Measurements from ENCODE around the gene IFT172.

The IFT172 gene

DNA sequence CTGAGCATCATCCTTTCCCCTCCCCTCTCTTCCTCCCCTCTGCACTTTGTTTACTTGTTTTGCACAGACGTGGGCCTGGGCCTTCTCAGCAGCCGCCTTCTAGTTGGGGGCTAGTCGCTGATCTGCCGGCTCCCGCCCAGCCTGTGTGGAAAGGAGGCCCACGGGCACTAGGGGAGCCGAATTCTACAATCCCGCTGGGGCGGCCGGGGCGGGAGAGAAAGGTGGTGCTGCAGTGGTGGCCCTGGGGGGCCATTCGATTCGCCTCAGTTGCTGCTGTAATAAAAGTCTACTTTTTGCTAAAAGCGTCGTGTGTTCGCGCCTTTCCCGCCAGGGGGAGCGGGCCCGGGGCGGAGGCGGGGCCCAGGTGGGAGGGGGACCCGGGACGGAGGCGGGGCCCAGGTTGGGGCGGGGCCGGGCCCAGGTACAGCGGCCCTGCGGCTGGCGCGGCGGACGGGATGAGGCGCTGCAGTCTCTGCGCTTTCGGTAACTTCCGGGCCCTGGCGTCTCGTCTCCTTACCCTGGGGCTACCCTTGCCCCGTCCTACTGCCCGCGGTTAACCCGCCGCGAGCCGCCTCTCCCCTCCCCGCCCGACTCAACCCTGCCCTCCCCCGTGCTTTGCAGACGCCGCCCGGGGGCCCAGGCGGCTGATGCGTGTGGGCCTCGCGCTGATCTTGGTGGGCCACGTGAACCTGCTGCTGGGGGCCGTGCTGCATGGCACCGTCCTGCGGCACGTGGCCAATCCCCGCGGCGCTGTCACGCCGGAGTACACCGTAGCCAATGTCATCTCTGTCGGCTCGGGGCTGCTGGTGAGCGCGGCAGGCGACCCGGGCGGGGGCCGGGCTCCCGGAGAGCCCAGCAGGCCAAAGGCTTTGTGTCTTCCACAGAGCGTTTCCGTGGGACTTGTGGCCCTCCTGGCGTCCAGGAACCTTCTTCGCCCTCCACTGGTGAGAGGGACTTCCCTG, 47.3 kb downstream of the IFT172 start, which contains the start of gene KRTCAP3:
TSS of gene KRTCAP3 (plus strand) at position 424 of the 962 bp plus-strand sequence. CDS start at position 456, 32 bp downstream.
- no peak for TF ChIP-seq CTCF (conservative IDR thresholded peaks at IDR 0.05; ENCODE audit: control insufficient read depth, insufficient read depth, low read depth, low read length)
- H3K4me3 ChIP-seq (ENCODE audit: control insufficient read depth, low read depth, low read length) = no peak within 1 kb of the TSS
- DNase-seq (ENCODE audit: low read depth) = no peak

DNA sequence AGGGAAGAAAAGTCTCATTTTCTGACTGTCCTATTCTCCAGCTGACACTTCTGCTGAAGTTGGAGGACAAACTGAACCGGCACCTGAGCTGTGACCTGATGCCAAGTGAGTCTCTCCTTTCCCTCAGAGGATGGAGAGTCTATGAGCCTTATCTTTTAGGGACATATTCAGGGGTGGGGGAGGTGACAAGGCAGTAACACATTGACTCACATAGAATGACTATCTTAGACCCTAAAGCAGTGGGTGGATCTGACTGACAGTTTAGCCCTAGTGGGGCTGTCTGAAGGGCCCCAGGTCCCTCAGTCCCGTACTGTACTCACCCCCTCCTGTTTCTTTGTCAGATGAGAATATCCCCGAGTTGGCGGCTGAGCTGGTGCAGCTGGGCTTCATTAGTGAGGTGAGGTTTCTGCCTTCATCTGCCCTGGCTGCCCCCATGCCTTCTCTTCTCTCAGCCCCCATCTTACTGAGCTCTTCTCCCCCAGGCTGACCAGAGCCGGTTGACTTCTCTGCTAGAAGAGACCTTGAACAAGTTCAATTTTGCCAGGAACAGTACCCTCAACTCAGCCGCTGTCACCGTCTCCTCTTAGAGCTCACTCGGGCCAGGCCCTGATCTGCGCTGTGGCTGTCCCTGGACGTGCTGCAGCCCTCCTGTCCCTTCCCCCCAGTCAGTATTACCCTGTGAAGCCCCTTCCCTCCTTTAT, 48.2 kb downstream of the IFT172 start:
- DNase-seq (ENCODE audit: low read depth) = no peak
- no peak overlapping the region for H3K4me3 ChIP-seq (ENCODE audit: control insufficient read depth, low read depth, low read length)

DNA sequence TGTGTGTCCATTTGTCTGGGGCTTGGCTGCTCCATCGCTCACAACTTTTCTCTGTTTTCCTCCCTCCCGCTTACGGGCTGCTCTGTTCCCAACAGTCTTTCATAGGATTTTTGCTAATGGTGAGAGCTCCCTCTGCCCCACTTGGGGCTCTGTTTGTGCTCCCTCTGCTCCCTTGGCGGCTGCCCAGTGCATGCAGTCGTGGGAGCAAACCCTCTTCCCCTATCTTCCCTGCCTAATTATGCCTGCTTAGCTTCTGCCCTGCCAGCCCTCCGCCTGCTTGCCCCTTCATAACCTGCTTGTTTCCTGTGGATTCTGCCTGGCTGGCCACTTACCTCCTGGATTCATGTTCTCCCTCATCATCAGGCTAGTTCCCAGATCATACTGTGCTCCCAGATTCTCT, 53.9 kb downstream of the IFT172 start:
- H3K4me3 ChIP-seq (ENCODE audit: control insufficient read depth, low read depth, low read length) = no peak overlapping the region
- DNase-seq (ENCODE audit: low read depth) = no peak
- no peak for TF ChIP-seq CTCF (conservative IDR thresholded peaks at IDR 0.05; ENCODE audit: control insufficient read depth, insufficient read depth, low read depth, low read length)

More for the DNA sequence above, 48.2 kb downstream of the IFT172 start:
- no peak for TF ChIP-seq CTCF (conservative IDR thresholded peaks at IDR 0.05; ENCODE audit: control insufficient read depth, insufficient read depth, low read depth, low read length)

DNA sequence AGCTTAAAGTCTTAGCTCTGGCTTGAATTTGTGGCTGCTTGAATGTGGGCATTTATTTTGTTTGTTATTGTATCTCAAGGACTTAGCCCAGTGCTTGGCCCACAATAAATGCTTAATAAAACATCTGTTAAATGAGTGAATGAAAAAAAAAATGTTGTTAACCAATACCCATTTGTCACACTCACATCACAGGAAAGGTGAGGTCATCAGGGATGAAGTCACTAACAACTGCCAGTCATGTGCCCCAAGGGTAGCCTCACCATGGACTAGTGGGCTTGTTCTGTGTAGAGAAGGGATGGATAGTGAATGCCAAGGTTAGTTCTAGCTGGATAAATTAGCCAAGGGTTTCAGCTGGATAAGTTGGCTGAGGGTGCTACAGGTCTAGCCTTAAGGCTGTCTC, 58.1 kb downstream of the IFT172 start:
- DNase-seq (ENCODE audit: low read depth) = peak; percentile 82
- no peak overlapping the region for H3K4me3 ChIP-seq (ENCODE audit: control insufficient read depth, low read depth, low read length)
- no peak for TF ChIP-seq CTCF (conservative IDR thresholded peaks at IDR 0.05; ENCODE audit: control insufficient read depth, insufficient read depth, low read depth, low read length)

DNA sequence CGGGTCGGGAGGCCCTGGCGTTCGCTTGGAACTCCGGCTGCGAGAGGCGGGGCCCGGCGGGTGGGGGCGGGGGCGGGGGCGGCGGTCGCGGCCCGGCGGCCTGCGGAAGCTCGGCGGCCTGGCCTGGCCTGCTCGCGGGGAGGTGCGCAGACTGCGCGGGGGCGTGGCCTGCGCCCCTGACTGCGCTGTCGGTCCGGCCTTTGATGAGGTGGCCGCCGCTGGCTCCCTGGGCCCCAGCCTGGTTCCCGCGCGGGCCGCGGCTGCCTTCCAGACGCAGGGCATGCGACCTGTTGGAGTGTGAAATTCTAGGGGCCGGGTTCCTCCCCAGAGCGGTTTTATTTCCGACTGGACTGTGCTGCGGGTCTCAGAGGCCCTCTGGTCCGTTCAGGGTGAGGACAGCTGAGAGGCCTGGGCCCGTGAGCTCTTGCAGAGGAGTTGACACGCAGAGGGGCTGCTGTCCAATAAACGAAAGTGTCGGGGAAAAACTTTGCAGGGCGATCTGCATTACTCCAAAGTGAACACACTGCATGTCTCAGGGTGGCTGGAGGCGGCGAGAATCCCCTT, 60.5 kb downstream of the IFT172 start:
- H3K4me3 ChIP-seq (ENCODE audit: control insufficient read depth, low read depth, low read length) = peak overlapping the region; percentile 84
- peak; percentile 79 for DNase-seq (ENCODE audit: low read depth)
- no peak for TF ChIP-seq CTCF (conservative IDR thresholded peaks at IDR 0.05; ENCODE audit: control insufficient read depth, insufficient read depth, low read depth, low read length)

GRCh38 chr2:27428213-27428977, 61.1 kb downstream of the IFT172 start, which contains the start of gene NRBP1:
NRBP1 (plus strand) TSS chr2:27428631; CDS start chr2:27433274, 4,643 bp downstream.
- peak within 1 kb of the TSS; percentile 84 for H3K4me3 ChIP-seq (ENCODE audit: control insufficient read depth, low read depth, low read length)
- TF ChIP-seq CTCF (conservative IDR thresholded peaks at IDR 0.05; ENCODE audit: control insufficient read depth, insufficient read depth, low read depth, low read length) = no peak
- DNase-seq (ENCODE audit: low read depth) = peak; percentile 84
